Stimulated activated CD8-positive, alpha-beta memory T cell treated with anti-CD3 and anti-CD28 coated beads, Interleukin-4, amount 100 ng/mL, for 24 hours (primary cell): Measurements from ENCODE around the gene DYNC1LI2.

Source experiments
- DNase-seq: peaks from one replicate; pipeline ENCODE4 v3.0.0-alpha.2; 2020; ENCODE audit warnings: low read depth

Gene DYNC1LI2

DNA sequence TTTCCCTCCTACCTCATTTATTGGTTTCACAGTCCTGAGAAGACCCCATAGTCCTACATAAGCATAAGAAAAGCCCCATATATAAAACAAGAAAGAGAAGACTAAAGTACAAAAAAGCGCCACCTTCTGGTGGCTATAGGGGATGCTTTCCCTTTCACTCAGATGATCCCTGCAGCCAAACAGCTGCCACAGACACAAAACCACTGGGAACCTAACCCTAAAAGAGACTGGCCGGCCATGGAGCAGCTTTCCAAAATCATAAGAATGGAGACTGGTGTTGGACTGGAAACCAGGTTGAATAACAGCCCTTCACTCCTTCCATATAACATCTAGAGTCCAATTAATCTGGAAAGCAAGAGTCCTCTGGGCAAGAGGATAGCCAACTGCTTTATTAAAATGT is 11.4 kb downstream of the DYNC1LI2 start:
- DNase-seq = no peak

DNA sequence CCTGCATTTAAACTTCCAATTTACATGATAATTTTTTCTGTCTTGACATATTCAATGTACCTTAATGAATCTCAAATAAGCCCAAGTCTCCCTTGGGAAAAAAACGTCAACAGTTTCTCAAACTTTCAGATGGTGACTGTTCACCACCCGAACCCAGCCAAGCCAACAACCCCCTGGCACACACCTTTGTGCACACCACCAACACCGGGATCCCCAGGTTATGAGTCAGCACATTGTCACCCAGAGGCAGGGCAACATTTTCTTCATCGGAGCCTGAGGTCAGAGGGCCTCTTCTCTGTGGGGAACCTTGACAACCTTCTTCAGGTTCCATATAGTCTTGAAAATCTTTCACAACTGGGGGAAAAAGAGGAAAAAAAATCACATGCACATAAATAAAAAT is 15.5 kb downstream of the DYNC1LI2 start:
- no peak for DNase-seq

DNA sequence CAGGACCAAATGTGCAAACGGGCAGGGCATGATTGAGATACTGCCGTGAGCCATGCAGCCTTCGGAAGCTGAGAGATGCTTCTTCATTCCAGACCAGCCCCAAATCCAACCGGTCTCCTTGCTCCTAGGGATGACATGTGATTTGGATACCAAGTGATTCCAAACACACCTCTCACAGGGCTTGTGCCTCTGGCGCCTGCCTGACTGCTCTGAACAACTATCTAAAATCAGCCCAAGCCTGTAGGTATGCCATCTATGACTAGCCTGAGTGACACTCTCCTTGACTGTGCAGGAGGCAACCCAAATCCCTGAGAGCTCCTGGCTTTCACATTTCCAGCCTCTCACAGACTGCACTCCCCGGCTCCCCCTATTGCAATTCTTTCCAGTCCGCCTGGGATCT is 20.3 kb downstream of the DYNC1LI2 start:
- no peak for DNase-seq

DNA sequence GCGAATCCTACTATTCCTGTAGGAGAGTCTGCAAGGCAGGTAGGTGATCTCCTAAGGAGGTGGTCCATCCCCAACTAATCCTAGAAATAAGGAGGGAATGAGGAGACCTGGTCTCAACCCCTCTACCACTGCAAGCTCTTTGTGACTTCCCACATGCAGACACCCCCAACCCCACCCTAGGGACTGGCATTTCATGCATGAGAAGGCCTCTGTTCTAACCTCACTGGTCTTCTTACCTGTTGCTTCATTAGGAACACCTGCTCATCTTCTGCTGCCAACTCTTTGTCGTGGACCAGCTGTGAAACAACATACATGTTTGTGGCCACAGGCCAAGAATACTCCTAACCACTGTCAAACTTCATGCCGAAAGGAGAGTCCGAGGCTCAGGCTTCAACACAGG is 22.6 kb downstream of the DYNC1LI2 start:
- no peak for DNase-seq

DNA sequence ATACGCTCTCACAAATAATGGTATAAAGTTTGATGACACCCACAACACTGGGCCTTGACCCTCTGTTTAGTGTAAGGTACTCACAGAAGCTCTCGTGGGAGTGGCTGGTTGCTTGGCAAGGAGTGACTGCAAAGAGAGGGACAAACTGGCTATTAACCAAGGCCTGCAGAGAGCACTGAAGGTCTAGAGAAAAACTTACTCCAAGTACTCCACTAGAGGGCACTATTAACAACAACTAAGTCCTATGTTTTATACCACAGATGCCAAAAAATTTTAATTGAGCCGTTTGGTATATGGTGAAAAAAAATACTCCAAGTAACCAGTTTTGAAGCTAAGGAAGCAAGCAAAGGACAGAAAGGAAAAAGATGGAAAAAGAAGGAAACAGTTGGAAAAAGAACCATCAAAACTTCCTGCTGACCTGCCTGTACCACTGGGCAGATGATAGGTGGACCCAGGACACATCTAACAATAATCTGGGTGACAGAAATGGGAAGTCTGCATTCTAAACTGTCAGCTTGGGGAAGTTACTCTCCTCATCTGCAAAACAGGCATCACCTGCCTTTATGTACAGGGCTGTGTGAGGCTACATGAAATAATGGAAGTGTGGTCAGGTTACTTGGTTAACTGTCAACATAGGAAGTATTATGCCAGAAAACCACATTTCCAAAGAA is 23.2 kb downstream of the DYNC1LI2 start:
- no peak for DNase-seq

DNA sequence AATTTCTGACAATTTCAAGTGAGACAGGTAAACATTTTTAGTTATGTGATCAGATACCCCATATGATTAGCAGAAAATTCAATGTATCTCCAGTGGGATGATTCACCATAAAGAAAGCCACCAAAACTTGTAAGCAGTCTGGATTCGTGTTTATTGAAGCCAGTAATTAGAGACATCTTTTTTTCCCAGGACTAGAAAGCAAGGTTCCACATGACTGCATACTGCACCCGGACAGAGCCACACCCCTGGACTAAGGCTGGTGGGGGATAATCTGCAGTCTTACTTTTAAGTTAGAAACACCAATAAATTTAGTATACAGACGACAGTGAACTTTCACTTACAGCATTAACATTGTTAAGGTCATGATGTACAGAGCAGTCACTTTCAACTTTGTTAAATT is 30.6 kb downstream of the DYNC1LI2 start:
- no peak for DNase-seq

DNA sequence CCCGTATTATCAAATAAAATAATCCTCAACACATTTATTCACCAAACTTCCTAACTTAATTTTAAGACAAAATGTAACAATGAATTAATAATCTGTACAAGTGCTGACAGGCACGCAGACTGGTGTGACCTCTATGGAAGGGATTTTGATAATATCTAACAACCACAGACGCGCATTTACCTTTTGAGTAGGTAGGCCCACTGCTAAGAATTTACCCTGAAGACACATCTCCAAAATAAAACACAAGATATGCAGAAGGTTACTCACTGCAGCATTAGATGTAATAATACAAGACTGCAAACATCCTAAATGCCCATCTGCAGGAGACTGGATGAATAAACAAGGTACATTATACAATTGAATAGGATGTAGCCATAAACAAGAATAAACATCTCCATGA is 32.2 kb downstream of the DYNC1LI2 start:
- no peak for DNase-seq

DNA sequence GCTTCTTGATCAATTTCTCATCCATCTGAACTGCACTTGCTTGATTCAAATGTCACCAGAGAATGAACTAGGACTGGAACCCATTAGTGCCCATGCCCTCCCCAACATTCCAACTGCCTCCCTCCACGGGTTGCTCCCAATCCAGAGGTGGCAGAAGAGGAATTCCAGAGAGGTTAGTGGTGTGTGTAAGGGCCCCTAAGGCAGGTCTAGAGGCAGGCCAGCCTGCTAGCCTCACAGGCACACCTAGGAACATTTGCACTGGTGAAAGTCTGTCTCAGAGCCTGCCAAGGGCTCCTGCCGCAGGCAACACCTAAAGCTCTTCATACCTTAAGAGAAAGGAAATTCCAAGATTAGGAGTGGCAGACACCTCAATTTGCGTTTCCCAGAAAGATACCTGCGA is 33.6 kb downstream of the DYNC1LI2 start:
- DNase-seq = no peak

DNA sequence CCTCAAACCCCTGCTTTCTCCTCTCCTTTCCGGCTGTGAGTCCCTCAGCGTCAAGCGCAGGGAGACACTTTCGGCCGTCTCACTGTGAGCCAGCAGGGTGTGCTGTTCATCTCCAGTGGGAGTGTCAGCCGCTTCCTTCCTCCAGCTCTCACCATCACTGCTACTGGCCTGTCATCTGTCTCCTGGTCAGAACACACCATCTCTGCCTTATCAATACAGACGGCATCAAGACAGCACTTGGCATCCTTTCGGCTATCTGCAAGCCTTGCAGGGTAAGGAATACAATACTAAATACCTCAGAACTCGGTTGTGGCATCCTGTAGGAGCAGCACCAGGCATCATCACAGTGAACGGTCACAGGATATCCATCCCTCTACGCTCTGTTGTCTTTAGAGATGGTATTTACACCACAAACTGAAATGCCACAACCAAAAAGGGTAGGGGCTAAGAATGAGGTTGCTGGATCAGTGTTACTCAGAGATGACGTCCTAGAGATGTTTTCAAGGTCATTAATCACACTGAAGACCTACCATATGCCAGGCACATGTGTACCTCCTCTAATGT is 34.2 kb downstream of the DYNC1LI2 start:
- DNase-seq = no peak

DNA sequence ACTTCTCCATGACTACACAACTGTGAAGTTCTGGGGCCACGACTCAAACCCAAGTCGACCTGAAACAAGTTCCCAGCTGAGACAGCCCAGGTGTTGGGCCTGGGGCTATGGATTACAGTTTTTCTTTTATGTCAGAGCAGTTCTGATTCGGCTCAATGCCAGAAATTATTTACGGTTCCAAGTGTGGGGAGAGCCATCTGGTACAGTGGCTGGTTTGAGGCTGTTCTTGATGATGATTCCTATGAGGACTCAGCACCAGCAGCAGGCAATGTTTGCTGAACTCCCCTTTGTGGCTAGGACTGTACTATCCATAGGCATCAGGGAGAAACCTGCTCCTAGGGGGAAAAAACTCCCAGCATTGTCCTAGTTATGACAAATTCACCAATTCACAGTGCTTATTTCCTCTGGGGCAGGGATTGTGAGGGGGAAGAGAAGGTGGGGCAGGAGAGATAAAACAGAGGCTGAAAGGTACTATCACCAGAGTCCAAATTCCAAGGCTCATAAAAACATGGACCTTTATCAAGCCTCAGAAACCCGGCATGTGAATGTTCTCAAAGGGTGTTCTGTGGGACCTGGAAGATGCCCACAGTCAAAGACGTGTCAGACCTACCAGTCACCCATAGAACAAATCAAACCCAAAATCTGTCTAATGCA is 36.6 kb downstream of the DYNC1LI2 start:
- no peak for DNase-seq

DNA sequence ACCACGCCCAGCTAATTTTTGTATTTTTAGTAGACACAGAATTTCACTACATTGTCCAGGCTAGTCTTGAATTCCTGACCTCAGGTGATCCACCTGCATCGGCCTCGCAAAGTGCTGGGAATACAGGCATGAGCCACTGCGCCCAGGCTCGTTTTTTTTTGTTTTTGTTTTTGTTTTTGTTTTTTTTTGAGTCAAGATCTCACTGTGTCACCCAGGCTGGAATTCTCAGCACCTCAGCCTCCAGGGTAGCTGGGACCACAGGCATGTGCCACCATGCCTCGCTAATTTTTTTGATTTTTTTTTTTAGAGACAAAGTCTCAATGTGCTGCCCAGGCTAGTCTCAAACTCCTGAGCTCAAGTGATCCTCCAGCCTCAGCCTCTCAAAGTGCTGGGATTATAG is 37.3 kb downstream of the DYNC1LI2 start:
- DNase-seq = no peak

DNA sequence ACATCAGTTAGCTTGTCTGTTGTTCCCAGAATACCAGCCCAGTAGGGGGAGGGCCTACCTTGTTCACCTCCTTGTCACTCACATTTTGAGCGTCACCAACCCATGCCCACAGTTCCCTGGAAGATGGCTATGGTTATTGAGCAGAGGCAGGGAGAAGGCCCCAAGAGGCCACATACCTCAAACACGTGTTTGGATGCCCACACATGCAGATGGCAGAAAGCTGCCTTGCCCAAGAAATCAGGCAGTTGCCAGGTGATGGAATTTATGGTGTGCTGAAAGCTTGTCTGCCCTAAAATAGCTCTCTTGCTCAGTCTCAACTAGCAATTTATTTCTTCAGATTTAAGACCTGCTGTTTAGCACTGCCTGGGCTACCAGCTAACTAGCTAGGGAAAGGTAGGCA is 38.3 kb downstream of the DYNC1LI2 start:
- no peak for DNase-seq

DNA sequence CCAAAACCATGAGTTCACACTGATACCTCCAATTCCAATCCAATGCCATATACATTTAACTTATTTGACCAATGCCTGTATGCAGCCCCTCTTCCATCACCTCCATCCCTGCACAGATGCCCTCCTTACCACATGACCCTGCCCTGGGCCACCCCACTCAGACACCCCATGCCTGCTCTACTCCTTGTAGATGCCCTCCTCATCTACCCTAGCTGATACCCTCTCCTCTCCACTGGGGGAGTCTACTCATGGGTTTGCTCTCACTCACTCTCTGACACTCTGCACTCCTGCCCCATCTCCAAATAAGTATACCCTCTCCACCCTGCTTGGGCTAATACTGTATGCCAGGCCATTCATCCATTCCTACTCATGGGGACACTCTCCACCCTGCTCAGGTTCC is 38.9 kb downstream of the DYNC1LI2 start:
- DNase-seq = no peak

DNA sequence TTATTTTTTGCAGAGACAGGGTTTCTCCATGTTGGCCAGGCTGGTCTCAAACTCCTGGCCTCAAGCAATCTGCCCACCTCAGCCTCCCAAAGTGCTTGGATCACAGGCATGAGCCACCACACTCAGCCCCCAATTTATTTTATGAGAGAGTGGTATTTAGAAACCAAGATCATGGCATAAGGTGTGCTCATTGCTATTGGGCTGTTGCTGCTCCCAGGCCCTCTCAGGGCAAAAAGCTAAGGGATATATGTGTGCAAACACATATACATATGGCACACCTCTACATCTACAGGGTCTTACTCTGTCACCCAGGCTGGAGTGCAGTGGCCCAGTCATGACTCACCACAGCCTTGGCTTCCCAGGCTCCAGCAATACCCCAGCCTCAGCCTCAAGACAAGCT is 39.8 kb downstream of the DYNC1LI2 start:
- no peak for DNase-seq

DNA sequence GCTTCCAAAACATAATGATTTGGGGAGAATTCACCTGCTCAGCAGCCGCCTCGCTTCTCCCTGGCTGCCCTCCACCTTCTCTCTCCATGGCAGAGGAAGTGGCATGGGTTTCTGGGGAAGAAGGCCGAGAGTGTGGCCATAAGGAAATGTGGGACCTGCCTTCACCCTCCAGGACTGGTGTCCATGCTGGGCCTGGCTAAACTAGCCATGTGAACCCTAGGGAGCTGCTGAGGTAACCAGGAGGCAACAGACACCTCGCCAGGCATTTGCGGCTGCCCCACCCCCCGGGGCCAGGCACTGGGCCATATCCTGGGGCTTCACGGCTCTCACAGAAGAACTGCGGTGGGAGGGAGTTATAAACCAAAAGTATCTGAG is 44.9 kb downstream of the DYNC1LI2 start:
- DNase-seq = no peak

DNA sequence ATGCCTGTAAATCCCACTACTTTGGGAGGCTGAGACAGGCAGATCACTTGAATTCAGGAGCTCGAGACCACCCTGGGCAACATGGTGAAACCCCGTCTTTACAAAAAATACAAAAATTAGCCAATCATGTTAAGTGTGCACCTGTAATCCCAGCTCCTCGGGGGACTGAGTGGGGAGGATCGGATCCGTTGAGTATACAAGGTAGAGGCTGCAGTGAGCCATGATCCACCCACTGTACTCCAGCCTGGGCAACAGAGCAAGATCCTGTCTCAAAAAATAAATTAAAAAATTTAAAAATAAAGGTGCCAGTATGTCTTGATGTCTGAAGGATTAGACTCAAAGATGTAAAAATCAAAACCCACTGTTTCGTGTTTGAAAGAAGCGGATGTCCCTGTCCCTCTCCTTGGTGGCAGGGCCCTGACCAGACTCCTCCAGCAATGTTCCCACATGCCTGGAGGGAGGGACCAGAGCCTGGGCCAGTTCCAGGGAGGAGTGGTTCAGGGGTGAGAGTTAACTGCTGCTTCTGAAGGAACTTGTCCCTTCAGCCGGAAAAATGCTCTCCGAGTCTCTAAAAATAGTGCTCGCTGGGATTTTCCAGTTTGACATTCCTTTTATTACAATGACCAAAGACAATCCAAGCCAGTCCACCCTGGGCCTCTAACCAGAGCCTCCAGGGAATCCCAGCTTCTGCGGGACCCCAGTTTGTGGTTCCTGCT is 45.5 kb downstream of the DYNC1LI2 start:
- no peak for DNase-seq

DNA sequence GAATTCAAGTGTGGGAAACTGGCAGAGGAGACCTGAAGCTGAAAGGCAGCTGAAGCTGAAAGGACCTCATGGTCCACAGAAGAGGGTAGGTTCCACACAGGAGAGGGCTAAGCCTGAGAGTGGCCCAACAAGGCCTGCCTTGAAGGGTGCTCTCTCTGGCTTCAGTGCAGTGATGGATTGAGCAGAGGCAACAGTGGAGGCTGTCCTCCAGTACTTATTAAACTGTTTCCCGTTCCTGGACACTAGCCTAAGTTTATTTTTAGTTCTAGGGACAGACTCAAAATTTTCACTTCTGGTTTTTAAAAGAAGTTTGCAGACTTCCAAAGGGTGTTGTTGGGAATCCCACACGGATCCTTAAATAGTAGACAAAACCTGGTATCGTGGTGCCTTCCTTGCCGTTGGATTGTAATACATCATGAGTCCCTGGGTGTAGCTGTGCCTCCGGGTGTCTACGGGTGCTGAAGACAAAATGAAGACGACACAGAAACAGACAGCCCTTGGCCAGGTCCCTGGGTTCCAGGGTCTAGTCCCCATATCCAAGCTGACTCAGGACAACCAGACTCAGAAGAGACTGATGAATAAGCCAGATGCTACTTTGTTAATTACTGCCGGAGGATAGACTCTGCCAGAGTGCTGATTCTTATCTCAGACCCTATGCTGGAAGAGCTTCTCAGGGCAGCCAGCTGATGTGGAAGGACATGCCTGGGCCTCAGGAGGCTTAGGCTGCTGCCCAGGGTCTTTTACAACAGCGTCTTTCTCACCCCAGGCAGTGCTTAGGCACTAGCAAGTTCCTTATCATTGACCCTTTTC is 47.8 kb downstream of the DYNC1LI2 start:
- DNase-seq = no peak

DNA sequence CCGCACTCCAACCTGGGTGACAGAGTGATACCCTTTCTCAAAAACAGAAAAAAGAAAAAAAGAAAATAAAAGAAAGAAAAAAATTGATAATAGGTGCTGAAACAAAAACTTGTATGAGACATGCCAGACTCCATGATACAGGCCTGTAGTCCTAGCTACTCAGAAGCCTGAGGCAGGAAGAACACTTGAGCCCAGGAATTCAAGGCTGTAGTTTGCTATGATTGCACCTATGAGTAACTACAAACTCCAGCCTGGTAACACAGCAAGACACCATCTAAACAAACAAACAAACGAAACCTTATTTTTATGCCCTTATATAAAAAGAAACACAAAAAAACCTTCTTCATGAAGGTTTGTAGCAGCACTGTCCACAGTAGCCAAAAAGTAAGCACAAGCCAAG is 49.9 kb downstream of the DYNC1LI2 start:
- DNase-seq = no peak

DNA sequence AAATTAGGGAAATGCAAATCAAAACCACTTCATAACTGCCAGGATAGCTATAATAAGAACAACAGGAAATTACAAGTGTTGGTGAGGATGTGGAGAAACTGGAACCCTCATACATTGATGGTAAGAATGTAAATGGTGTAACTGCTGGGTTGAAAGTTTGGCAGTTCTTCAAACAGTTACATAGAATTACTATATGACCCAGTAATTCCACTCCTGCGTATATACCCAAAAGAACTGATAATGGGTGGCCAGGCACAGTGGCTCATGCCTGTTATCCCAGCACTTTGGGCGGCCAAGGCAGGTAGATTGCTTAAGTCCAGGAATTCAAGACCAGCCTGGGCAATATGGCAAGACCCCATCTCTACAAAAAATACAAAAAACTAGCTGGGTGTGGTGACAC is 50.4 kb downstream of the DYNC1LI2 start:
- no peak for DNase-seq

DNA sequence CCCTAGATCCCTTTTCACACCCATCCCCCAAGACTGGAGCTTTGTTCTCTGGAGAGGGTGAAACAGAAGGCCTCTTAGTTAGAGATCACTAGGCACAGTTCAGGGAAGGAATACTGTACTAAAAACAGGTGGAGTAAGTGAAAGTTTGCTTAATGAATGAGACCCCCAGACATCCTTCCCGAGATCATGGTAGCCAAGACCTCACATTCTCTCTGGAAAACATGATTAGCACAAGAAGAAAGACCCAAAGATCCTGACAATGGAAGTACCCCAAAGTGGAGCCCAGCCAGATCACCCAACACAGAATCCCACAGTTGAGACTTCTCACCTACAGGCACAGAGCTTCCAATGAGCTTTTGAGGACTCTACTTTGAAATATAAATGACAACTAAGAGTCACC is 51.5 kb downstream of the DYNC1LI2 start:
- DNase-seq = no peak

DNA sequence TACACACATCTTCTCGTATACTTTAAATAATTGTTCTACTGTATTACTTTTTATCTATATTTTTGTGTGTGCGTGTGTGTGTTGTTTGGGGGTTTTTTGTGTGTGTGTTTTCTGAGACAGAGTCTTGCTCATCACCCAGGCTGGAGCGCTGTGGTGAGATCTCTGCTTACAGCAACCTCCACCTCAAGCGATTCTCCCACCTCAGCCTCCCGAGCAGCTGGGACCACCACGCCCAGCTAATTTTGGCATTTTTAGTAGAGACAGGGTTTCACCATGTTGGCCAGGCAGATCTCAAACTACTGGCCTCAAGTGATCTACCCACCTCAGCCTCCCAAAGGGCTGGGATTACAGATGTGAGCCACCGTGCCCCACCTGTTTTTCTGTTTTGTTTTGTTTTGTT is 53.4 kb downstream of the DYNC1LI2 start:
- no peak for DNase-seq
